NCI-H1694 (cell line): ENCODE measurements around the gene SORCS2.

Experiments
- DNase-seq: peaks from one replicate; lab custom pipeline; 2025; lab: John Stamatoyannopoulos, UW

The SORCS2 gene

DNA sequence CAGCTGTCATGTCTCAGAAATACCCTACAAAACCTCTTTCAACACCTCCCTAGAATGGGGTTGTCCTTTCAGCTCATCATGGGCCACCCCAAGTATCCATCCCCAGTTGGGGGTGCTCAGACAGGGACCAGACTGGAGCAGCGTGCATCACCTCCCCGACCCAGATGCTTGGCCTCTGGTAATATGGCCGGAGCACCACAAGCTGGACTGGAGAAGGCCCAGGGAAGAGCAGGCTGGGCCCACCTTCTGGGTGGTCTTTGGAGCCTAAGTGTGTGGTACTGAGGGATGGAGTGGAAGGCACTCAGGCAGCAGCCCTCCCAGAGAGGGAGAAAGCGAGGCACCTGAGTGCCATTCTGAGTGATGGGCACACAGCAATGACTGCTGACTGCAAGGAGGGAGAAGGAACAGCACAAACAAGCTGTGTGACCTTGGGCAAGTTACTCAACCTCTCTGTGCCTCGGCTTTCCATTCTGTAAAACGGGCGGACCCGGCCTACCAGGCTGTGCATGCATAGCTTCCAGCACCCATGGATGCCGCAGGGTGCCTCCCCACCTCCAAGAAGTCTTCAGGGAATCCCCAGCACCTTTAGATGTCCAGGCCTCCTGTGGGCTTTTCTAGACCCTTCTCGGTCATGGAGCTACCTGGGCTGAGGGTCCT lies 519.1 kb downstream of the SORCS2 start:
- no peak for DNase-seq

GRCh38 chr4:7712021-7712671 lies 519.8 kb downstream of the SORCS2 start:
- no peak for DNase-seq

GRCh38 chr4:7713757-7714156 lies 521.4 kb downstream of the SORCS2 start:
- DNase-seq, result no peak

DNA sequence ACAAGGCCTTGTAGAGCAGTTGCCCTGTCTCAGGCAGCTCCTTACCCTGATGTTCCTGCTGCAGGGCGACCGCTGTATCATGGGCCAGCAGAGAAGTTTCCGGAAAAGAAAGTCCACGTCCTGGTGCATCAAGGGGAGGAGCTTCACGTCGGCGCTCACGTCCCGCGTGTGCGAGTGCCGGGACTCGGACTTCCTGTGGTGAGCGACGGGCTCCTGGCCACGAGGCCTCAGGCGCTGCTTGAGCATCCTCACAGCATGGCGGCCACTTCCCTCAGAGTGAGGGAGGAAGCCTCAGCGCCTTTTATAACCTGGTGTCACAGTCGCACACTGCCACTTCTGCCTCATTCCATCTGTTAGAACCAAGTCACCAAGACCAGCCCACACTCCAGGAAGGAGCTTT lies 521.8 kb downstream of the SORCS2 start:
- DNase-seq, result no peak

- no peak for DNase-seq
These were observed 522.4 kb downstream of the SORCS2 start for GRCh38 chr4:7714738-7715137.

DNA sequence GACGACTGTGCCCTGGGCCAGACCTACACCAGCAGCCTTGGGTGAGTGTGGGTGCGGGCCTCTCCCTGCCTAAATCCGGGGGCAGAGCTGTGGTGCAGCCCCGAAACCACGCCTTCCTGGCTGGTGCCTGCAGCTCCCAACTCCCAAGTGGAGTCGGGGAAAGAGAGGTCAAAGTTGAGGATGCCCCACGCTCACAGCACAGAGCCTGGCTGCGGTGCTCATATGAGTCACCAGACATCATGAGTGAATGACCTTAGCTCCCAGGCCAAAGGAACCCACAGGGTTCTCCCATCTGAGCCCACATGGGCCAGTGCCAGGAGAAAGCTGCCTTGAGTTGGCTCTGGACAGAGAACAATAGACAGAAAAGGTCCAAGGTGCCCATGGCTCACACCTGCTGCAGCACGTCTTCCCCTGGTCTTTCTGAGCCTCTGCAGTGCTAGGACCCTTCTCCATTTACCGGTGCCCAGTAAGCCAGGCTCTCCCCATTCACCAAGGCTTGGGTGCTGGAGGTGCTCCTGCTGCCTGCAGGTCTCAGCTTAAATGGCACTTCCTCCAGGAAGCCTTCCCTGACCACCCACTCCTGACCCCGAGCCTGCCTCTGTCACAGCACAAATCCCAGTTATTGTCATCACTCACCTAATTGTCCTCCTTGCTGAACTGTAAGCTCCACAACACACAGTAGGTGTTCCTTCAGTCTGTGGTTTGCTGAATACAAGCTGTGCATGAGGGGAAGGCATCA lies 523.1 kb downstream of the SORCS2 start:
- no peak for DNase-seq

- no peak for DNase-seq
These were observed 523.8 kb downstream of the SORCS2 start for GRCh38 chr4:7716010-7716721.

GRCh38 chr4:7717161-7717560 lies 524.8 kb downstream of the SORCS2 start:
- DNase-seq, result no peak

GRCh38 chr4:7717946-7718490 lies 525.7 kb downstream of the SORCS2 start:
- no peak for DNase-seq

- DNase-seq, result no peak
These were observed 527.2 kb downstream of the SORCS2 start for GRCh38 chr4:7719354-7720174.

- DNase-seq, result no peak
These were observed 529.7 kb downstream of the SORCS2 start for GRCh38 chr4:7721984-7722551.

DNA sequence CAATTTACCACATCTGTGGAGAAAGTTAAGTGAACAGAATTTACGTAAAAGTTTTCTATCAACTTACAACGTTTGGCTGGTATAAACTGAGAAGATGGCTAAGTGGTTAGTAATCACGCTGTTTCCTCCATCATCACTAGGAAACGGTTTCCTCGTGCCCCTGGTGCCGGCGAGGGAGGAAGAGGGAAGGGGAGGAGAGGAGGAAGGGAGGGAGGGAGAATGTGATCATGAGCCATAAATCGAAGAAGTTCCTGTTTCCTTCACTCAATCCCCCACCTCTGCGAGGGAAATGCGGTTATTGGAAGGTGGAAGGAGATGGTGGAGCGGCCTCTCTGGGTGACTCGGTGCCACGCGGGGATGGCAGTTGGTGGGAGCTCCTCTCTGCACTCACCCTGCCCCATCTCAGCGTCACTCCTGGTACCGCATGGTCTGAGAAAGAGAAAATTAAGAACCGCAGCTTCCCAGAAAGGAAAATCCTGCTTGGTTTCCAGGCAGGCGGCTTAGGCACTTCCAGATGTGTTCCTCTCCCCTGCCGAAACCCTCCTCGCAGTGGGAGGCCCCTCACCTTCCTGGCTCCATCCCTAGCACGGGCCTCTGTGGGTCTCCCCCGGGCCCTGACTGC lies 530.5 kb downstream of the SORCS2 start:
- DNase-seq, result no peak

DNA sequence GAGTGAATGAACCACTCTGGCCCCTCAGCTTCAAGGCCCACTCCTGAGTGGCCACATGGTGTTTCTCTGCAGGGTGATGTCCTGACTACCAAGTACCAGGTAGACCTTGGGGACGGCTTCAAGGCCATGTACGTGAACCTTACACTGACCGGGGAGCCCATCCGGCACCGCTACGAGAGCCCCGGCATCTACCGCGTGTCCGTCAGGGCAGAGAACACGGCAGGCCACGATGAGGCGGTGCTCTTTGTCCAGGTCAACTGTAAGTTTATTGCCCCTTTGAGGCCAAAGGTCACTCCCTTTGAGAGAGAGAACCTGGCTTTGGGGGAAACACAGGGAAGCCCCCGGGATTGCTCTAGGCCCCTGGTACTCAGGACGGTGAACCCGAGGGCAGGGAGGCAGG lies 531.3 kb downstream of the SORCS2 start:
- no peak for DNase-seq

GRCh38 chr4:7725951-7726350 lies 533.6 kb downstream of the SORCS2 start:
- DNase-seq, result no peak

GRCh38 chr4:7726665-7727413 lies 534.5 kb downstream of the SORCS2 start:
- no peak for DNase-seq

GRCh38 chr4:7727749-7728148 lies 535.4 kb downstream of the SORCS2 start:
- DNase-seq, result no peak

DNA sequence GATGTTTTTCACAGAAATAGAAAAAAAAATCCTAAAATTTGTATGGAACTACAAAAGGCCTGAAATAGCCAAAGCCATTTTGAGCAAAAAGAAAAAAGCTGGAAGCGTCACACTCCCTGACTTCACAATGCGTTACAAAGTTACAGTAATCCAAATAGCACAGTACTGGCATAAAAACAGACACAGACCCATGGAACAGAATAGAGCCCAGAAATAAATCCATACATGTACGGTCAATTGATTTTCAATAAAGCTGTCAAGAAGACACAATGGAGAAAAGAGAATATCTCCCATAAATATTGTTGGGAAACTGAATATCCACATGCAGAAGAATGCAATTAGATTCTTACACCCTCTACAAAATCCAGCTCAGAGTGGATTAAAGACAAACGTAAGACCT lies 539.1 kb downstream of the SORCS2 start:
- DNase-seq, result no peak

GRCh38 chr4:7732263-7732662 lies 539.9 kb downstream of the SORCS2 start:
- no peak for DNase-seq

- no peak for DNase-seq
These were observed 540.9 kb downstream of the SORCS2 start for GRCh38 chr4:7733201-7733600.
